ENCODE data around the gene AHNAK2.
"Not testable (repeated sequence)": the region's sequence is repeated elsewhere in the genome, so short reads cannot be mapped to it uniquely, and the experiment has no call there.

The AHNAK2 gene

GRCh38 chr14:104950701-104951100 lies 27.5 kb downstream of the AHNAK2 start:
- FAIRE-seq: not testable (repeated sequence)

GRCh38 chr14:104950021-104950420 lies 28.2 kb downstream of the AHNAK2 start:
- no peak for FAIRE-seq

- FAIRE-seq: not testable (repeated sequence)
Measured at GRCh38 chr14:104949406-104949955, 28.7 kb downstream of the AHNAK2 start.

GRCh38 chr14:104948736-104949031 lies 29.5 kb downstream of the AHNAK2 start:
- no peak for FAIRE-seq

GRCh38 chr14:104947881-104948735 lies 30.1 kb downstream of the AHNAK2 start:
- not testable (repeated sequence) for FAIRE-seq

GRCh38 chr14:104947201-104947600 lies 31.0 kb downstream of the AHNAK2 start:
- not testable (repeated sequence) for FAIRE-seq

GRCh38 chr14:104945986-104946965 lies 31.9 kb downstream of the AHNAK2 start:
- FAIRE-seq: not testable (repeated sequence)

GRCh38 chr14:104945266-104945665 lies 32.9 kb downstream of the AHNAK2 start:
- FAIRE-seq: not testable (repeated sequence)

- FAIRE-seq: not testable (repeated sequence)
Measured at GRCh38 chr14:104944436-104945205, 33.6 kb downstream of the AHNAK2 start.

GRCh38 chr14:104944016-104944308 lies 34.2 kb downstream of the AHNAK2 start:
- FAIRE-seq: not testable (repeated sequence)

- FAIRE-seq: not testable (repeated sequence)
Measured at GRCh38 chr14:104943216-104944015, 34.8 kb downstream of the AHNAK2 start.

GRCh38 chr14:104942586-104942985 lies 35.6 kb downstream of the AHNAK2 start:
- no peak for FAIRE-seq

- no peak for FAIRE-seq
Measured at GRCh38 chr14:104941508-104942365, 36.4 kb downstream of the AHNAK2 start.

GRCh38 chr14:104940526-104941150 lies 37.5 kb downstream of the AHNAK2 start:
- FAIRE-seq: no peak

- FAIRE-seq: no peak
Measured at GRCh38 chr14:104939666-104940410, 38.3 kb downstream of the AHNAK2 start.

GRCh38 chr14:104938960-104939359 lies 39.2 kb downstream of the AHNAK2 start:
- FAIRE-seq: no peak

GRCh38 chr14:104938436-104938835 lies 39.7 kb downstream of the AHNAK2 start:
- FAIRE-seq: no peak

GRCh38 chr14:104937694-104938365 lies 40.3 kb downstream of the AHNAK2 start:
- no peak for FAIRE-seq

- FAIRE-seq: no peak
Measured at GRCh38 chr14:104937161-104937560, 41.0 kb downstream of the AHNAK2 start.
